ENCODE results near the gene DNAJB2.
"Not testable (repeated sequence)": the region's sequence is repeated elsewhere in the genome, so short reads cannot be mapped to it uniquely, and the experiment has no call there.

The DNAJB2 gene

DNA sequence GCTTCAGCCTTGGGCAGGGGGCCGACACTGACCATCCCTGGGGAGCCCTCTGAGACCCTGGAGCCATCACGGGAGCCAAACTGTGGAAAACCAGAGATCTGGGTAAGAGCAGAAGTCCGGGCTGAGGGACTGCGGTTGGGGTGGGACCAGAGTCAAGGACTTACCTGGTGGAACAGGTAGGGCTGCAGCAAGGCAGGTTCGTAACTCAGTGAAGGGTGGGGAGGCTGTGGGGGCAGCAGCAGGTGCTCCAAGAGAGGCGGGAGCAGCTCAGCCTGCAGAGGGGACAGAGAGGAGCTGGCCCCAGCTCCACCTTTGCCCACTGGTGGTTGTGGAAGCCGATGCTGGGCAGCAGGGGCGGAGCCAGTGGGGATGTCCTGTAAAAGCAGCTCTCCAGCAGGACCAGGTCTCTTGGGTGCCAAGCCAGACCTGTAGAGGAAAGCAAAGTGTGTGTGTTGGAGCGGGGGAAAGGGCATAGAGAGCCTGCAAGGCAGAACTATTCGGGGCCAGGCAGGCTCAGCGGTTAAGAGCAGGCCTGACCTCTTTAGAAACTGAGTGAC is 23.3 kb downstream of the DNAJB2 start:
- no peak for DNase-seq (ENCODE audit: low read depth)

DNA sequence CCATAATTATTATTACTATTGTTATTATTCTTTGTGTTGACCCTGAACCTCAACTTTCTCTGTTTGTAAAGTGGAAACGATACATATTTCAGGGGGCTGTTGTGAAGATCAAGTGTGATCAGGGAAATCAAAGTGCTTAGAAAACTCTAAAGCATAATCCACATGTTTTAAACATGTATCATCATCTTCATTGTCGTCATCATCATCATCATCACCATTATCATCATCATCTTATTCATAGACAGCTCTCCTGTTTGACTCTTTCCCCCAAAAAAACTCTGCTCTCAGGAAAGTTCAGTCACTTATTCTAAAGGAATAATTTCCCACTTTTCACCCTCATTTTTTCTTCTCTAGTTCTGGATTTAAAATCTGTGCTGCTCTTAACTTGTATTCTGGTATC is 25.1 kb downstream of the DNAJB2 start:
- DNase-seq (ENCODE audit: low read depth): no peak

GRCh38 chr2:219306047-219306446 is 26.9 kb downstream of the DNAJB2 start:
- DNase-seq (ENCODE audit: low read depth): no peak

DNA sequence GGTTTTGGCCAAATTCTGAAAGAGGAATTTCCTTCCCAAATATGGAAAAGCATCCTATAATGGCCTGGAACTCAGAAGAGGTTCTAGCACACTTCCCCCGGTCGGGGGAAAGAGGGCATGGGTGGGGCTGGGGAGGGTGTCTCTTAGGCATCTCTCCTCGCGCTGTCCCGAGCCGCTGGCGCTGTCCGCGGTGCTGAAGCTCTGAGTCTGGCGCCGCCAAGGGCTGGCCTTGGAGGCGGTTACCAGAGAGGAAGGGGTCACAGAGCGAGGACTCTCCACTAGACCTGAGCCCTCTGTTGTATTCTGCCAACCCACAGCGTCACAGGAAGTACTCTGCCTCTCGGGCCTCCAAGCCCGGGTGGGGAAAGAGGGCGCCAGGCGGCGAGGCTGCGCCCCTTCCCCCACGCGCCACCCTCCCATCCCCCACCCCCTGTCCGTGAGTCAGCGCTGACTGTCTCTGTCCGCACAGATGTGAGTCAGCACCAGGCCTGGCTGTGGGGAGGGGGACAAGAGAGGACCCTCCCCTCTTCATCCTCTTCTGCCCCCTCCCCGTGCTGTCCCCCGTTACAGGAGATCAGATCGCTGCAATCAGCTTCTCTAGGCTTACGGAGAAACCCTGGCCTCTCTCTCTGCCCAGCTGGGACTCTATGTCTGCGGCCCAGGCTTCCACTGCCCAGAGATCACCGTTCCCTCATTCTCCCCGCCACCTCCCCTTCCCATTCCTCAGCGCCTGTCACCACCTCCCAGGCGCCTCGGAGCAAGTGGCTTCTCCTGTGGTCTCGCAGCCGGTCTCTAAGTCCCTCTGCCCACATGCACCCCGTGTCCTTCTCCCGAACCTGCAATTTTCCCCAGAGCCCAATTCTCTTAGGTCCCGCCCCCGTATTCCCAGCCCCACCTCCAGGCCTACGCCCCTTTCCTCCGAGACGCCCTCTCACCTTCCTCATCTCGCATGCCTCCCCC is 29.3 kb downstream of the DNAJB2 start:
- DNase-seq (ENCODE audit: low read depth): peak; percentile 43

DNA sequence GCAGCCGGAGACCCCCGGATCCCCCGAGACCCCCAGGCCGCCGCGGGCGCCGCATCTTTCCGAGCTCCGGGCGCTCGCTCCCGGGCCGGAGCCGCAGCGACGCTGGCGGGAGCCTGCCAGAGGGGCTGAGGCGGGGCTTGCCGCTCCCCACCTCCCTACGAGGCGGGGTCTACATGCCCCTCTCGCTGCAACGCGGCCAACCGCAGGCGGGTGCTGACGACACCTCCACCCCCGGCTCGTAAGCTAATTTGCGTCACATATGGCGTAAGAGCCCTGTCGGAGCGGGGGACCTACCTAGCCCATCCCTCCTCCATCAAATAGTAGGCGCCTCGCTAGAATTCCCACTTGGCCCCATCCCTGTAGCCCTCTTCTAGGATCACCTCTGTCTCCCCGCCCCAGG is 30.1 kb downstream of the DNAJB2 start, which contains the start of gene PTPRN:
Gene PTPRN (minus strand): TSS at position 124 of the 400 bp plus-strand sequence. CDS start 69 bp downstream, at position 55.
- DNase-seq (ENCODE audit: low read depth): no peak

DNA sequence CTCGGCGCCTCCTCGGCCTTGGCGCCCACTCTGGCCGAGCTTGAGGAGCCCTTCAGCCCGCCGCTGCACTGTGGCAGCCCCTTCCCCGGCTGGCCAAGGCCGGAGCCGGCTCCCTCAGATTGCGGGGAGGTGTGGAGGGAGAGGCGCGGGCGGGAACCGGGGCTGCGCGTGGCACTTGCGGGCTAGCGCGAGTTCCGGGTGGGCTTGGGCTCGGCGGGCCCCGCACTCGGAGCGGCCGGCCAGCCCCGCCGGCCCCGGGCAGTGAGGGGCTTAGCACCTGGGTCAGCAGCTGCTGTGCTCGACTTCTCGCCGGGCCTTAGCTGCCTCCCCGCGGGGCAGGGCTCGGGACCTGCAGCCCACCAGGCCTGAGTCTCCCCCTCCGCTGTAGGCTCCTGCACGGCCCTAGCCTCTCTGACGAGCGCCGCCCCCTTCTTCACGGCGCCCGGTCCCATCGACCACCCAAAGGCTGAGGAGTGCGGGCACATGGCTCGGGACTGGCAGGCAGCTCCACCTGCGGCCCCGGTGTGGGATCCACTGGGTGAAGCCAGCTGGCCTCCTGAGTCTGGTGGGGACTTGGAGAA is 33.6 kb downstream of the DNAJB2 start:
- DNase-seq (ENCODE audit: low read depth): not testable (repeated sequence)

DNA sequence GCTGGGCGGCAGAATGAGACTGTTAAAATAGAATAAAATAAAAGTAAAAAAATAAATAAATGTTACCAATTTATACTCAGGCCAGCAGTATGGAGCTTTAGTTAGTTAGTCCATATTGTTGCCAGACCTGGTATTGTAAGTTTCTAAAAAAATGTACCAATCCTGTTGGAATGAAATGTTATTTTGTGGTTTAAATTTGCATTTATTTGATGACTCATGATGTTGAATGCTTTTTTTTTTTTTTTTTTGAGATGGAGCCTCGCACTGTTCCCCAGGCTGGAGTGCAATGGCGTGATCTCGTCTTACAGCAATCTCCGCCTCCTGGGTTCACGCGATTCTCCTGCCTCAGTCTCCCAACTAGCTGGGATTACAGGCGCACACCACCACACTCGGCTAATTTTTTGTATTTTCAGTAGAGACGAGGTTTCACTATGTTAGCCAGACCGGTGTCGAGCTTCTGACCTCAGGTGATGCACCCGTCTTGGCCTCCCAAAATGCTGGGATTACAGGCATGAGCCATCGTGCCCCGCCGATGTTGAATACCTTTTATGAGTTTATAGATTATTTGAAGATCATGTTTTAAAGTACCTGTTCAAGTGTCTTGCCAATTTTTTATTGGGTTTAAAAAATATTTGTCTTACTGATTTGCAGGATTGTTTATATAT is 35.8 kb downstream of the DNAJB2 start:
- DNase-seq (ENCODE audit: low read depth): no peak

GRCh38 chr2:219323434-219323833 is 44.3 kb downstream of the DNAJB2 start:
- no peak for DNase-seq (ENCODE audit: low read depth)

GRCh38 chr2:219325136-219325535 is 46.0 kb downstream of the DNAJB2 start:
- no peak for DNase-seq (ENCODE audit: low read depth)

DNA sequence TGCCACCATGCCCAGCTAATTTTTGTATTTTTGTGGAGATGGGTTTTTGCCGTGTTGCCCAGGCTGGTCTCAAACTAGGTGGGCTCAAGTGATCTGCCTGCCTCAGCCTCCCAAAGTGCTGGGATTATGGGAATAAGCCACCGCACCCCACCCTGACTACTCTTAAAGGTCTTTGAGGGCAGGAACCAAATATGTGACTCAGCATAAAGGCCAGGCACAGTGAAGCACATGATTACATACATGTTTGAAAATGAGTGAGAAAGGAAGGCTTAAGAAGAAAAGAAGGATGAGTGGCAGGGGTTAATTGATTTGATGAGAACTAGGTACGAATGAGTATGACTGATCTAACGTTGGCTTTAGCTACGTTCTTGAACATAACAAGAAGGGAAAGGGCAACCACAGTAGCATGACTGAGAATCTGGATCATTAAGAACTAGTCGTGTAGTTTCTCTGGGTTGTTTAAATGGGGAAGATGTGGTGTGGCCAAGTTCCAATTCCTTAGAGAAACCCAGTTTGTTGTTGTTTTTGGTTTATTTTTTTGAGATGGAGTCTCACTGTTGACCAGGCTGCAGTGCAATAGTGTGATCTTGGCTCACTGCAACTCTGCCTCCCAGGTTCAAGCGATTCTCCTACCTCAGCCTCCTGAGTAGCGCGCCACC is 46.6 kb downstream of the DNAJB2 start:
- no peak for DNase-seq (ENCODE audit: low read depth)

DNA sequence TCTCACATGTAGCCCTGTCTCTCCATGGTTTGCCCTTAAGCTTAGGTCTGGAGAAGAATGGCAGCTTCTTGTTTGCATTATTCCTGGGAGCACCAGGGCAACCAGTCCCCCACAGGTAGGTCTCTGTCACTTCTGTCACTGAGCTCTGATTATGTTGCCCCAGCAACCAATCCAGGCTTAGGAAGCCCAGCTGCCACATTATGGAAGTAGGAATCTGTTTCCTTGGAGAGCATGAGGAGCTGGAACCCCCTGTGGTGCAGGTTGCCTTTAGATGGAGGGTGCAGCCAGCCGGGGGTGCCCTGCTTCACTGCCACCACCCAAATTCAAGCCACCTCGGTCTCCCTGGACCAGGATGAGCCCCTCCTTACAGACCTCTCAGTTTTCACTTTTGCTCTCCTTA is 48.6 kb downstream of the DNAJB2 start:
- no peak for DNase-seq (ENCODE audit: low read depth)

- DNase-seq (ENCODE audit: low read depth): no peak
Measured at GRCh38 chr2:219331560-219332213, 52.5 kb downstream of the DNAJB2 start.

DNA sequence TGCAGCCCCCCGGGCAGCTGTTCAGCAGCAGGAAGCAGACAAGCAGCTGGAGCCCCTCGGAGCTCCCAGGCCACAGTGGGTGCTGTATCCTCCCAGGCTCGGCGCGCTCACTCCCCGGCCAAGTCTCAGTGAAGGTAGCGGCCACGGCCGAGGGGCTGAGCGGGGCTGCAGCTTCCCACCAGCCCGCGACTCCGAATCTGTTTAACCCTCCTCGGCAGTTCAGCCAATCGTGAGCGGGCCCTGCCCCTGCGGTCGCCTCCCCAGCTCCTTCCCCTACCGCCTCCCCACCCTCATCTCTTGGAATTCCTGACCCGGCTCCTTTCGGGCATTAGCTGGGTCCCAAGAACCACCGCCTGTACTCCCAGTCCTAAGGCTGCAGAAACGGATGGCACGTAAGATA is 53.4 kb downstream of the DNAJB2 start, which contains the start of gene RESP18:
Gene RESP18 (minus strand): TSS at position 203 of the 400 bp plus-strand sequence.
- no peak for DNase-seq (ENCODE audit: low read depth)

GRCh38 chr2:219334076-219334475 is 54.9 kb downstream of the DNAJB2 start:
- DNase-seq (ENCODE audit: low read depth): no peak

DNA sequence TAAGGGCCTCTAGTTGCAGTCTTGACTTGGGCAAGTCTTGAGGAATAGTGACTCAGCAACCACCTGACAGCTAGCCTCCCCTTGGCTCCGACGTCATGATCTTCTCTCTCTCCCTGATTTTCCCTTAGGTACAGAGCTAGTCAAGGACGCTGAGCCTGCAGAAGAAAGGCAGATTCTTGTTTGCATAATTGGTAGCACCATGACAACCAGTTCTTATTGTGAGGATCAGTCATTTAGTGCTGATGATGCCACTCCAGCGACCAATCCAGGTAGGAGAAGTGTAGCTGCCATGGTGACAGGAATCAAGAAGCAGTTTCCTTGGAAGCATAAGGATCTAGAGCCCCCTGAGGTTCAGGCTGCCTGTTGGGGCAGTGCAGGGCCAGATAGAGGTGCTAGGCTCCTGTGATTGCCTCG is 56.2 kb downstream of the DNAJB2 start:
- DNase-seq (ENCODE audit: low read depth): no peak

Measured in activated gamma-delta T cell treated with anti-CD3 and anti-CD28 coated beads, Interleukin-2, amount 50 U/mL, for 16 hours (primary cell).